CD4-positive, alpha-beta T cell (primary cell): Measurements from ENCODE around the gene DPPA4. TPM values are rescaled to one million over a fixed set of nuclear protein-coding genes. Genes with fewer than 3 reads are reported as not detected.

Experiments
- ATAC-seq: fragments of 200-7000 bp; cut with Tn5 transposase; one replicate; pipeline ENCODE4 v1.10.0; 2022; ENCODE audit warnings: mild to moderate bottlenecking; ENCODE audit not compliant: poor library complexity
- CTCF ChIA-PET: fragments of 350-600 bp; sonication (Branson Sonifier 250); formaldehyde crosslinking; loops from one replicate; lab custom pipeline; 2021; ENCODE audit warnings: antibody characterized with exemption, inconsistent platforms; lab: Charles Lee
- POLR2A ChIA-PET: fragments of 350-600 bp; sonication (Branson Sonifier 250); formaldehyde crosslinking; loops from one replicate; lab custom pipeline; 2021; ENCODE audit warnings: antibody characterized with exemption, inconsistent platforms; lab: Charles Lee
- DNase-seq, 14 experiments: peaks; one replicate each; pipeline ENCODE4 v3.0.0-alpha.2; 2013 to 2020; ENCODE audit warnings: mixed read lengths in 2 of 14
- H3K27ac ChIP-seq, 2 donors: one replicate each; pipeline versions ENCODE4 v1.5.1 to v1.7.0; 2013; ENCODE audit warnings: low read length in 2 of 2, low read depth in 1 of 2, mild to moderate bottlenecking in 1 of 2
- H3K27me3 ChIP-seq, 2 experiments: 1 replicate in 1 of 2; 2 replicates in 1 of 2; pipeline versions ENCODE4 v1.6.1 to v1.7.0; 2013; ENCODE audit warnings: low read length in 2 of 2, control low read depth in 1 of 2, mild to moderate bottlenecking in 1 of 2, moderate library complexity in 1 of 2; ENCODE audit not compliant: insufficient read depth in 2 of 2, control insufficient read depth in 1 of 2
- H3K36me3 ChIP-seq: one replicate; pipeline ENCODE4 v1.6.1; 2013; ENCODE audit warnings: low read length, control low read depth; ENCODE audit not compliant: insufficient read depth
- H3K4me1 ChIP-seq: one replicate; pipeline ENCODE4 v1.6.1; 2013; ENCODE audit warnings: low read length, control low read depth; ENCODE audit not compliant: insufficient read depth
- H3K4me3 ChIP-seq: one replicate; pipeline ENCODE4 v1.5.1; 2013; ENCODE audit warnings: mild to moderate bottlenecking, low read length, moderate library complexity
- H3K9me3 ChIP-seq, 2 experiments: 1 replicate in 1 of 2; 2 replicates in 1 of 2; pipeline versions ENCODE4 v1.6.1 to v1.7.0; 2013; ENCODE audit warnings: low read length in 2 of 2, mild to moderate bottlenecking in 2 of 2, control low read depth in 1 of 2, moderate library complexity in 1 of 2; ENCODE audit not compliant: control insufficient read depth in 1 of 2, insufficient read depth in 1 of 2
- H3K27ac Mint-ChIP-seq: one replicate; pipeline ENCODE4 v1.8.0; 2020; ENCODE audit warnings: mixed read lengths
- H3K27me3 Mint-ChIP-seq: one replicate; pipeline ENCODE4 v1.8.0; 2021; ENCODE audit warnings: mixed read lengths
- H3K36me3 Mint-ChIP-seq: one replicate; pipeline ENCODE4 v1.8.0; 2021; ENCODE audit warnings: low read depth, mixed read lengths
- H3K4me1 Mint-ChIP-seq: one replicate; pipeline ENCODE4 v1.8.0; 2021; ENCODE audit warnings: low read depth, mixed read lengths
- H3K4me3 Mint-ChIP-seq: one replicate; pipeline ENCODE4 v1.8.0; 2020; ENCODE audit warnings: mild to moderate bottlenecking, mixed read lengths
- H3K9me3 Mint-ChIP-seq: one replicate; pipeline ENCODE4 v1.8.0; 2020; ENCODE audit warnings: mixed read lengths
- CTCF ChIP-seq: fragments of 200-600 bp; IDR thresholded peaks from one replicate; pipeline ENCODE4 v1.8.0; 2022; ENCODE audit warnings: antibody characterized with exemption, mild to moderate bottlenecking
- intact Hi-C, 2 experiments: fragments of 100-400 bp; cut with DNase I in 1 of 2; cut with micrococcal nuclease in 1 of 2; formaldehyde crosslinking; loops; one replicate each; pipeline versions ENCODE4 v1.15.1 to v1.9.0; 2023 to 2025; cut with DNase I, micrococcal nuclease
- polyA plus RNA-seq, 2 donors: library from polyadenylated mRNA; unstranded; fragments of 120-200 nt; gene quantifications; one replicate each; pipeline ENCODE4 v1.2.1, GENCODE V29; 2013
- total RNA-seq, 174 experiments: library from RNA in 2 of 174; stranded (reverse) in 2 of 174; gene quantifications; one replicate each; pipeline ENCODE4 v1.2.3 and lab custom pipeline; 2021 to 2026

The DPPA4 gene, protein sequence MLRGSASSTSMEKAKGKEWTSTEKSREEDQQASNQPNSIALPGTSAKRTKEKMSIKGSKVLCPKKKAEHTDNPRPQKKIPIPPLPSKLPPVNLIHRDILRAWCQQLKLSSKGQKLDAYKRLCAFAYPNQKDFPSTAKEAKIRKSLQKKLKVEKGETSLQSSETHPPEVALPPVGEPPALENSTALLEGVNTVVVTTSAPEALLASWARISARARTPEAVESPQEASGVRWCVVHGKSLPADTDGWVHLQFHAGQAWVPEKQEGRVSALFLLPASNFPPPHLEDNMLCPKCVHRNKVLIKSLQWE
- total RNA-seq (1 to 10 TPM; 2.5 to 3.6 TPM), total RNA-seq (lab: John Stamatoyannopoulos, UW) (0.05 to 3.5 (median 0.89) reads per million in 172 experiments)
- polyA plus RNA-seq (2013, experiment 1 of 2), result 0.70 TPM
- 0.27 TPM for polyA plus RNA-seq (2013, experiment 2 of 2)

DNA sequence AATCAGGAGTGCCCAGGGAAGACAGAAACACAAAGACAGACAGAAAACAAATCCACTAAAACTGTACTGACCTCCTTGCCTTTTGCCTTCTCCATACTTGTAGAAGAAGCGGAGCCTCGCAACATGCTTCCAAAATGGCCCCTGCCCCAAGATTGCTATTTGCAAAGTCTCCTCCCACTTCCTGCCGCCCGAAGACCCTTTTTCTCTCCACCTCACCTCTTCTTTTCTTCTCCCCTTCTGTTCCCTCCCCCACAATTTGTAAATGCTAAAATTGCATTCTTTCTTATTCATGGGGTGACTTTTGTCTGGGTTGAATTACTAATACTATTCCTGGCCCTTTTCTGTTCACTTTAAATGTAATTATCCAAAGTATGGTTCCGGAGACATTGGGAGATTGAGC, at the start of gene DPPA4:
DPPA4 (minus strand) TSS at position 154 of the 400 bp plus-strand sequence; CDS start at position 125, 29 bp downstream.
- CTCF ChIA-PET, result no interaction called here
- peaks cover 12 to 16% of the 10 kb centered on the region in 2 experiments for H3K27me3 ChIP-seq
- H3K4me3 ChIP-seq, result peak within 1 kb of the TSS; percentile 24
- POLR2A ChIA-PET, result no interaction called here
- peaks cover 0 to 21% of the 10 kb centered on the region in 2 experiments for H3K9me3 ChIP-seq
- H3K4me1 ChIP-seq, result no peaks in the 10 kb centered on the region
- no peak for TF ChIP-seq CTCF
- Mint-ChIP-seq H3K27me3 (peaks cover 29% of the 10 kb centered on the region), H3K4me1 (peaks cover 13% of the 10 kb centered on the region), H3K4me3 (peak within 1 kb of the TSS; percentile 80), H3K27ac (no peak within 1 kb of the TSS), H3K36me3 (no peaks in the 10 kb centered on the region), H3K9me3 (no peaks in the 10 kb centered on the region)
- ATAC-seq (no peak), DNase-seq (no peak)
- intact Hi-C loops, result no loop called here
- no peak within 1 kb of the TSS for H3K27ac ChIP-seq
- no peaks in the 10 kb centered on the region for H3K36me3 ChIP-seq

- POLR2A ChIA-PET, result no interaction called here
- Mint-ChIP-seq H3K9me3 (no peaks in the 10 kb centered on the region), H3K27ac (no peak overlapping the region), H3K27me3 (peaks cover 4% of the 10 kb centered on the region), H3K36me3 (no peaks in the 10 kb centered on the region), H3K4me1 (no peaks in the 10 kb centered on the region), H3K4me3 (no peak overlapping the region)
- intact Hi-C loops, result no loop called here
- Histone ChIP-seq H3K4me1 (no peaks in the 10 kb centered on the region), H3K36me3 (no peaks in the 10 kb centered on the region), H3K27ac (no peak overlapping the region), H3K9me3 (no peaks in the 10 kb centered on the region), H3K27me3 (peaks cover 0 to 2% of the 10 kb centered on the region in 2 experiments), H3K4me3 (no peak overlapping the region)
- CTCF ChIA-PET, result no interaction called here
- ATAC-seq (no peak), DNase-seq (no peak)
- TF ChIP-seq CTCF, result no peak
Observed at GRCh38 chr3:109385442-109386318, 48.3 kb upstream of the DPPA4 start.

GRCh38 chr3:109384164-109384563, 46.8 kb upstream of the DPPA4 start:
- no peaks in the 10 kb centered on the region for H3K4me1 Mint-ChIP-seq
- H3K4me3 Mint-ChIP-seq, result no peak overlapping the region
- no peak overlapping the region for H3K27ac ChIP-seq
- no peaks in the 10 kb centered on the region for H3K9me3 Mint-ChIP-seq
- no peaks in the 10 kb centered on the region for H3K4me1 ChIP-seq
- DNase-seq, result no peak
- H3K36me3 ChIP-seq, result no peaks in the 10 kb centered on the region
- H3K9me3 ChIP-seq, result no peaks in the 10 kb centered on the region
- H3K27me3 Mint-ChIP-seq, result peaks cover 4% of the 10 kb centered on the region
- H3K27ac Mint-ChIP-seq, result no peak overlapping the region
- TF ChIP-seq CTCF, result no peak
- no peaks in the 10 kb centered on the region for H3K27me3 ChIP-seq
- no peak for ATAC-seq
- no peak overlapping the region for H3K4me3 ChIP-seq
- intact Hi-C loops, result no loop called here
- POLR2A ChIA-PET, result no interaction called here
- CTCF ChIA-PET, result no interaction called here
- H3K36me3 Mint-ChIP-seq, result no peaks in the 10 kb centered on the region
